Hippocampal formation (tissue), 2 donors: ENCODE measurements around the gene PIP5K1B.

Source experiments
- DNase-seq, 2 donors: peaks; one replicate each; lab custom pipeline; 2025; lab: John Stamatoyannopoulos, UW

The PIP5K1B gene

DNA sequence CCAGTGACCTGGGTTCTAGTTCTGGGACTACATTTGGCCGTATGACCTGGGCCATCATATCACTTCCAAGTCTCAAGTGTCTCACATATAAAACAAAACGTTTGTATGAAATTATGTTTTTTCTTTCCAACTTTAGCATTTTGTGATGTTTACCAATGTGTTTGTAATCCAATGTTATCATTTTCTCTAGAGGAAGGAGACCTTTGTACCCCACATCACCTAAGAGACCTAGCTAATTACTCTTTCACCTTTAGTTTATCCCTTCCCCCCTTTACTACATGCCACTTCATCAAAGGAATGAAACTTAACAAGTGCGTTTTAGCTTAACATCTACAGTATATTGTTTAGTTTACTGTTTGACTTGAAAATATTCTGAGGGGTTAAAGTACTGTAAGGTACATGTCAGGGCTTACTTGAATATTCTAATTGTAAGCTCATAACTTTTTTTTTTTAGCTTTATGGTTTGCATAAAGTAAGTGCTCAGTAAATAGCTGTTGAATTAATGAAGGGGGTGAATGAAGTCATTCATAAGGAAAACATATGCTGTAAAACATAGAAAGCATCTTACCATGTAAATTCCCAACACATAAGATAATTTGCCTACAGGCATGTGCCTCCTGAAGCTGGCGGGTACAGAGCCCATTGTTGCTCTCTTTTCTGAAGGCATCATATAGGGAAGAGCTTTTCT is 2.9 kb downstream of the PIP5K1B start:
- no peak for DNase-seq

DNA sequence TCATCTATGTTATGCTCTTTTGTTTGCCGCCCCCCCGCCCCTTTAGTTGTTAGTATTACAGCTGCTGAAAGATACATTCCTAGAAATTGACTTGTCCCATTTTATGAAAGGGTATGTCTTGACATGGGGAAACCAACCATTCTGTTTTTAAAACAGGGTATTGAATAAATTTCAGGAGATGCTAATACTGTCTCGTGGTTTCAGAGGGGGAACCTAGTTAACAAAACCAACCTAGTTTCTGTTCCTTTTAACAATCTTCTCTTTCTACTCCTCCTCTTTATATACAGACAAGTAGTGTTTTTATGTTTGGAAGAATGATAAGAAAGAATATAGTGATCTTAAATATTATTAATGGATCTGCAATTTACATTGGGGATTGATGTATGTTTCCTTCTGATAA is 3.5 kb downstream of the PIP5K1B start:
- DNase-seq = no peak

DNA sequence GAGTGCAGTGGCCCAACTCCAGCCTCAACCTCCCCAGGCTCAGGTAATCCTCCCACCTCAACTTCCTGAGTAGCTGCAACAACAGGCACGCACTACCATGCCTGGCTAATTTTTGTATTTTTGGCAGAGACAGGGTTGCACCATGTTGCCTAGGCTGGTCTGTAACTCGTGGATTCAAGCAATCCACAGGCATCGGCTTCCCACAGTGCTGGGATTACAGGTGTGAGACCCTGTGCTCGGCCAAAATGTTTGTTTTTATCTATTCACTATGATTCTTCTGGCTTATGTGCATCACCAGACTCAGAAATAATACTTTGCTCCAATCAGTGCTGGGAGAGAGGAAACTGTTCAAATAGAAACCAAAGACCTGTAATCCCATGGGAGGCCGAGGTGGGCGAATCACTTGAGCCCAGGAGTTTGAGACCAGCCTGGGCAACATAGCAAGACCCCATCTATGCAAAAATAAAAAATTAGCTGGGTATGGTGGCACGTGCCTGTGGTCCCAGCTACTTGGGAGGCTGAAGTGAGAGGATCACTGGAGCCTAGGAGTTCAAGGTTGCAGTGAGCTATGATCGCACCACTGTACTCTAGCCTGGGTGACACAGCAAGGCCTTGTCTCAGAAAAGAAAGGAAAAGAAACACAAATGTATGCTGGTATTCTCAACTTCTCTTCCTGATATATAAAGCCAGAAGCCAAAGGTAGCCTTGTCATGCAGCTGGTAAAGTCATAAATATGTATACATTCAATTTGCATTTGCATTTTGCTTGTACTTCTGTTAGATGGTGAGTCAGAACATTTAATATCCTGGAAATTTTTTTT is 4.5 kb downstream of the PIP5K1B start:
- no peak for DNase-seq

DNA sequence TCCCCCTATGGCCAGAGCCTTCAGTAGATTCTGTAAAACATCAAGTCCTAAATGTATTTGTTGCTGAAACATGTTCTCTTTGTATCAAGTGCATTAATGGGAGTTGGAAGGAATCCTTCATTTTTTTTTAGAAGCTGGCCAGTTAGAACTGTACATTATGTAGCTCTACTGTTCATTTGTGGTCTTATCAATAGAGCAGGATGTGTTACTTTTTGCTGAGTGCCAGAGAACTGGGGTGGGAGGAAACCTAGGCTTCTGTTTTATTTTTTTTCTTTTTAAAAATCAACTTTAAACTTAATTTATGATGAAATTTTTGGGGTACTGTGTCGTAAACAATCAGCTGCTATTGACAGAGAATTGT is 5.1 kb downstream of the PIP5K1B start:
- DNase-seq = no peak

DNA sequence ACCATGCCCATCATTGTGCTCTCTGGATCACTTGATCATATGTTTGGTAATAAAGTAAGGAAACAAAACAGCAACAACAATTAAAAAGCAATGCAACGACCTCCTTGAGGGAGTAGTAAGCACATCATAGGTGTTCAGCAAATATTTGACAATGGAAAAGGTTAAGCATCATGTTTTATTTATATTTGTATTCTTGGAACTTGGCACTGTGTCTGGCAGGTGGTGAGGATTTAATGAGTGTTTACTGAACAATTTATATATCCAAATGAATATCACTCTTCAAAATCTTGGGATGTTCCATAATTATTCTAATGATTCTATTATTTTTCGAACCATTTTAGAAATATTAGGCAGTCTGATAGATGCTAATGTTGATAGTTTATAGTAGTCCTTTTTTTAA is 6.2 kb downstream of the PIP5K1B start:
- DNase-seq = no peak

DNA sequence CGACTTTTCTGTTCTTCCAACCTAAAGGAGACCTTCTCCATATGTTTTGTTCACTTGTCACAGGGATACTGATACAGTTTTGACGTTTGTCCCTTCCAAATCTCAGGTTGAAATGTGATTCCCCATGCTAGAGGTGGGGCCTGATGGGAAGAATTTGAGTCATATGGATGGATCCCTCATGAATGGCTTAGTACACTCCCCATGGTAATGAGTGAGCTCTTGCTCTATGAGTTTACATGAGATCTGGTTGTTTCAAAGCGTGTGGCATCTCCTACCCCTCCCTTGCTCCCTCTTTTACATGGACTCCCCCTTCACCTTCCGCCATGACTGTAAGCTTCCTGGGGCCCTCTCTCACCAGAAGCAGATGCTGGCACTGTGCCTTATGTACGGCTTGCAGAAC is 6.9 kb downstream of the PIP5K1B start:
- no peak for DNase-seq

DNA sequence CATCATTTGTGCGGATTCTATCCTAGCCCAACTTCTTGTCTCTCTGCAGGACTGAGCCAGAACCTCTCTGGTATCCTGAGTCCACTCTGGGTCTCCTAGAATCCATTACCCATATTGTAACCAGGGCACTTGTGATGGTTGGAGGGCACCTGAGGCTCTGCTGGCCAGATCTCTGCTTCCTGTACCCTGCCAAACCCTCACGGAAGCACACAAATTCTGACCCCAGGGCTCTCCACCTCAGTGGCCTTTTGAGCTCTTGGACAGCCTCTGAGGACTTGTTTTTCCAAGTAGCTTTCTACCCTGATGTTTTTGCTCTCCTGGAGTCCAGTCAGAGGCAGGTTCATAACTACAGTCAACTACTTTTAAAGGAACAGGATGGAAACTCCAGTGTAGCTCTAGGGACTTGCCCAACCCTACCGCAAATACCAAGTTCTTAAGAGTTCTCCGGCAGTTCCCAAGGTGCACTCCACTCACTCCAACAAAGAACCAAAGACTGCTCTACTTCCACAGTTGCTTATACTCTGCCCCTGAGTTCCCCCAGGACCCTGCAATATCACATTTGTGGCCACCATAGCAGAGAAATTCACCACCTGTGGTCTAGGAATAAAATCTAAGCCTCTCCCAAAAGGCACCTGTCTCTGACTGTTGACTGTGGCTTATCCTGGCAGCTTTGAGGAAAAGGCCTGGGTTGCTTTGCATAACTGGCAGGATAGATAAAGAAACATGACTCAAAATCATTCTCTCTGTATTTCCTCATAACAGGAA is 9.6 kb downstream of the PIP5K1B start:
- DNase-seq = no peak

DNA sequence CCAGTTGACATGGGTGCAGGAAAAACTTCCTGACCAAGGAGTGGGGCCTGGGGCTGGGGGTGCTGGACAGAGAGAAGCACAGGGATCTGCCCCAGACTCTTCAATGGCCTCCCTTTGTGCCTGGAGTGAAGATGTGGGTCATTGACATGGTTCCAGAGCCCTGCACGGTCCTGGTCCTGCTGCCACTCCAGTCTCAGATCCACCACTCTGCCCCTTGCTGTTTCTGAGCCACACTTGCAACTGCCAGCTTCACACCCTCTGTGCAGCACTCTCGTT is 10.1 kb downstream of the PIP5K1B start:
- no peak for DNase-seq

DNA sequence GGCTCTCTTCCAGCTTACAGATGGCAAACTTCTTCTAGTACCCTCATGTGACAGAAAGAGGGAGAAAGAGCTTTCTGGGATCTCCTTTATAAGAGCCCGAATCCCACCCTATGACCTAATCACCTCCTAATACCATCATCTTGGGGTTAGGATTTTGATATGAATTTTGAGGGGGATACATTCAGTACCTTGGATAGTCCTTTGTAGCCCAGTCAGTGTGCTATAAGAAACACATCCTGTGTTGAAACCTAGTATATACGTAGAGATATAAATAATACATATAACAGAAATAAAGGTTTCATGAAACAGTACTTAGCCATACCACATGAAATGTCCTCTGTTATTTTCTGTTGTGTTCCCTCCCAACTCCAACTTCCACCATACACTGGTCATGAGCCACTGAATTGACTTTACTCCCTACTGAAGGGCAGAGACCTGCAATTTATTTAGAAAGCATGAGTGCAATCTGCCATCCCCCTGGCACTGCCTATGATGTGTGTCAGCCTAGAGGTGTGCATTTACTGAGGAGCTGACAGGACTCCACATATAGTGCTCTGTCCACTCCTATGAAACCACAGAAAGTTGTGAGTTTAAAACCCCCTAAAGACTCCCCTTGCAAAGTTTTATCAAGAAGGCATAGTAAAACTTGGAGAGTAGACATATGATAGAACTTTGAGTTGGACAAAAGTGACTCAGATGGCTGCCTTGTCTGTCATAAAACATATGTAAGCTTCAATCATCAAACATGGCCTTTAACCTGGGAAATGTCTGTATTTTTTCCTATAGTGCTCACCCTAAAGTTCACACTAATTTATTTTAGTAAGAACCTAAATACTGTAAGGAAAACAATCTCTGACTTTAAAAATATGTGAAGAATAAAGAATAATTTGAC is 12.8 kb downstream of the PIP5K1B start:
- DNase-seq = no peak

DNA sequence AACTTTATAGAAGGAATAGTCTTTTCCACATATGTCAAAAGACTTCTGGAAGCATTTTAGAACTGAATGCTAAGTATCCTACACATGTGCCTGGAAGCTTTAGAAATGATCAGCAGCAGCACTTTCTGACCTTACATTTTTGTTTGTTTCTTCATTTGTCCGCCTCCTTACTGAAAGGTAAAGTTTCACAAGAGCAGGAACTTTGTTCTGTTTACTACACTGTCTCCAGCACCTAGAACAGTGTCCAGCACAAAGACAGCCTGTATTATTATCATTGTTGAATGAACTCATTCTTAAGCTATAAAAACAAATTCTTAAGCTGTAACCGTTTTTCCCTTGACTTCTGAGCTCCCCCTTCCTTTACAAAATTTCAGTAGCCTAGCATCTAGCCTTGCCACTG is 14.8 kb downstream of the PIP5K1B start:
- no peak for DNase-seq

DNA sequence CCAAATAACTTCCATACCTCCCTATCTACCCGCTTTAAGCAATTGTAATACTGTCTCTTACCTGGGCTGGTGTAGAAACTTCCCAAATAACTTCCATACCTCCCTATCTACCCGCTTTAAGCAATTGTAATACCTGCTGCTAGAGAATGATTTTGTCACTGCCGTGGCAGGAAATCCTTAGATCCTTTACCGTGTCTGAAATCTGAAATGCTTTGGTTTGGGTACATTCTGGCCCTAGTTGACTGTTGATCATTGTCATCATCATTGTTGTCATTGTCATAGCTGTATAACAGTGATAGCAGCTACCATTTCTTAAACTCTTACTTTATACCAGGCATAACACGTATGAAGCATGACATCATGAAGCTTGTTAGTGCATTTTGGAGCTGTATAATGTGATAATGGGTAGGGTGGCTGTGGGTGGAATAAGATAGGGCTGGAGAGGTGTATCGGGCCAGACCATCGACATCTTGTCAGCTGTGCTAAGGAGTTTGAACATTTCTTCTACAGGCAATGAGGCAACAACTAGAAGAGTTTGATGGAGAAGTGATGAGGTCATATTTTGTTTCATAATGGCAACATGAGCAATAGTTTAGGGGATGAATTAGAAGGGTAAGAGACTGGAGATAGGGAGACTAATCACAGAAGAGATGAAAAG is 15.7 kb downstream of the PIP5K1B start:
- no peak for DNase-seq

DNA sequence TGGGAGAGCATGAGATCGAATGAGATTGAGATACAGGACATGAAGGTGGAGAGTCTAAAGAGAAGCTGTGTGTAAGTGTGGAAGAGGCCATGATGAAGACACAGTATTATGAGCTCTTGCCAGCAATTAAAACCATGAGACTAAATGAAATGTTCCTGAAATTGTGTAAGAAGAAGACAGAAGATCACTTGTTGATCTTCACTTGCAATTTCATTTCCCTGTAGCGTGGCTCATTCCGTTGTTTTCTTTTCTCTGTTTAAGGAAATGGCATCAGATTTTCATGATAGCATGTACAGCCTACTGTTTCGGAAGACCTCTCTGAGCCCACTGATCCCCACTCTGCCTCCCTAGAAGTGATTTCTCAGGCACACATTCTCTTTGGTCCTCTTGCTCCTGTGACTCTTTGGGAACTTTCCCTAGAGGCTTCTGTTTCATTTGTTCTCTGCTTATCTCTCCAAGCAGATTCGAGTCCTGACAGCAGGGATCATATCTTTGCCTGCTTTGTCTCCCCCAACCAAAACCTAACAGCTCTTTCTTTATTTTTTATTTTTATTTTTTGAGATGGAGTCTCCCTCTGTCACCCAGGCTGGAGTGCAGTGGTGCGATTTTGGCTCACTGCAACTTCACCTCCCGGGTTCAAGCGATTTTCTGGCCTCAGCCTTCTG is 16.8 kb downstream of the PIP5K1B start:
- DNase-seq = no peak

DNA sequence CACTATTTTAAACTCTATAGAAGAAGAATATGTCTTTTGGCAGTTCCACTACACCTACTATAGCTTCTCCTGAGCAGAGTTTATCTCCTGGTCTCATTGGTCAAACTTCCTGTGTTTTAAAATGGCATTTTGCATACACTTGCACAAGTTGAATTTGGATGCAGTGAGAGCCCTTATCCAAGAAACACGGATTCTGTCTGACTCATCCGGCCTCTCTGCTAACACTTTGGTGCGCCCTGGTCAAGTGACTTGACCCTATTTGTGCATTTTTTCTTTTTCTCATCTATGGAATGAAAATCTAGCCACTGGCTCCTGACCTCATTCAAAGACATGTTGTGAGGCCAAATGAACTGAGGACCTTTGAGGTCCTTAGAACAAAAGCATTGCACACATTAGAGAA is 20.0 kb downstream of the PIP5K1B start:
- DNase-seq = no peak

DNA sequence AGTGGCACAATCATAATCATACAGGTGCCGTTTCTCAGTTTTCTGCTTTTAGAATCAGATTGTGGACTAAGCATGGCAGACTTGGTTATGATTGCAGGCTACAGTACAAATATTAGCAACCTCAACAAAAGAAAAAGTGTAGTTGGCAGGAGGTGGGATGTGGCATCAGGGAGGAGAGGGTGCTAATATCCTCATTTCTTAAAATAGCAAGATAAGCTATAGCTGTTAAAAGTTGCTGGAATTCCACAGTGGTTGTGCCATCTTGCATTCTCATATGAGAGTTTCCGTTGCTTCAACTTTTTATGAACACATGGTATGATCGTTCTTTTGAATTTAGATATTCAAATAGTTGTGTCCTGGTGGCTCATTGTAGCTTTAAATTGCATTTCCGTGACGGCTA is 21.4 kb downstream of the PIP5K1B start:
- no peak for DNase-seq

DNA sequence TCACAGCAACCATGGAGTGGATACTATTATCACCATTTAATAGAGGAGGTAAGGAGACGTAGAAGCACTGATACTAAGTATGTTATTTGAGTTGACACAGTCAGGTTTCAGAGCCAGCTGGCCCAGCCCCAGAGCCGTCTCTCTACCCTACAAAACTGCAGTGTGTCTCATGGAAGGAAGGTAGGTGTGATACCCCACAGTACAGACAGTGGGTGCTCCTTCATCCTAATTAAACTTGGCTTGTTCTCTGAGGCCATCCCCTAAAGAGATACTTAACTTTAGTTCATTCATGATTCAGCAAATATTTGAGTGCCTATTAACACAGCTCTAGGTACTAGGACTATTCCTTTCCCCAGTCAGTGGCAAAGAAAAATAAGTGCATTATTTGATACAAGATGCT is 22.6 kb downstream of the PIP5K1B start:
- DNase-seq = no peak

DNA sequence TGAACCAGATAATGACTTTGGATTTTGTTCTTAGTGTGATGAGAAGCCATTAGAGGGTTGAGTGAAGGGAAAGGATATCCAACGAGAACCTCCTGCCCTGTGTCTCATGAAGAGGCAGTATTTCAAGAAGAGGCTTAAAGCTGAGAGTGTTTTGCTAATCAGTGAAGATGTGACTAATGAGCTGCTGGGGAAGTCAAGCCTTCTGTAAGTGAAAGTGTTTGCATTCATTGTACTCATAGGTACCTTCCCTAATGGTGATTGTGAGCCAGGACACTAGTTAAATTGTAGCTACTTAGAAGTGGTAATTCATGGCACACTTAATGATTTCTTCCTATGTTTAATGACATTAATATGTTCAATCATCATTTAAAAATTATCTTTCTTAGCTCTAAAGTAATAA is 23.7 kb downstream of the PIP5K1B start:
- DNase-seq = no peak

DNA sequence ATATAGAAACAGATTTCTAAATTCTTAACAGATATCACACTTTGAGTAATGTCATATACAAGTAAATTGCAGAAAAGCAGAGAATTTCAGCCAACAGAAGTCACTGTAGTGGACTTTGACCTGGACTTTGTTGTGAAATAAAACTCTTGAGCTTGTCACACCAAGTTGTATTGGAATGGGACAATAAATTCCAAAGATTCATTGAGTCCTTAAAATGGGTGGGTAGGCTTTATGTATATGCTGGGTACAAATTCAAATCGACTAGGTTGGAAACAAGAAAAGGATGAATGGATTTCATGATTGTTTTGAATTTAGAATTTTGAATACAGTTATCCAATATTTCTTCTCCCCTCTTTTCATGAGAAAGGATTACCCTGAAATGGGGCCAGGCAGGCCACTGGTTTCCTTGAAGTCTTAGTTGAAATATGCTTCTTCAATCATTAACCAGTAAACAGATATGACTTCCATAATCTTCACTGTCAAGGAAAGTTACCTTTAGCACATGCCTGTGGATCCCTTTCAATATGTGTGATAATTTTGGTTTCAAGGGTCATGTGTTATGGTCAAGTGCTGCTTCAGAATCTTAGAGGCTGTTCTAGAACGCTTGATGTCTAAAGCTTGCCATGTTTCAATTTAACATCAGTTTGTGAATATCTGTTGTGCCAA is 25.7 kb downstream of the PIP5K1B start:
- no peak for DNase-seq

DNA sequence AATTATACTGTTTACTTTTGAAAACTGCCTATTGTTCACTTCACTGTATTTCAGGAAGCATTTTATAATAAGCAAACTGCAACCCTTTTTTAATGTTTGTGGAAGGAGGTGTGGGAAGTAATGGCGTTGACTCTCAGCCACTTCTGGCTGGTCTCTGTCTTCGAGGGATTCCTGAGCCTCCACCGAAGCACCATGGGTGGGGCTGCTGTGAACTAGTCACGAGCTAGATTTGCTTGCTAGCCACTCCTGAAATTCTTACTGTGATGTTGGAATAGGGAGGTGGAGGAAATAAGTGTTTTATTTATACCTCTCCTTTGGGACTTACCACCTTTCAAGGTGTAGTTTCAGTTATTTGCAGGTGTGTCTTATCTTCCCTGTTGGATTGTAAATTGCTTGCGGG is 26.8 kb downstream of the PIP5K1B start:
- no peak for DNase-seq

DNA sequence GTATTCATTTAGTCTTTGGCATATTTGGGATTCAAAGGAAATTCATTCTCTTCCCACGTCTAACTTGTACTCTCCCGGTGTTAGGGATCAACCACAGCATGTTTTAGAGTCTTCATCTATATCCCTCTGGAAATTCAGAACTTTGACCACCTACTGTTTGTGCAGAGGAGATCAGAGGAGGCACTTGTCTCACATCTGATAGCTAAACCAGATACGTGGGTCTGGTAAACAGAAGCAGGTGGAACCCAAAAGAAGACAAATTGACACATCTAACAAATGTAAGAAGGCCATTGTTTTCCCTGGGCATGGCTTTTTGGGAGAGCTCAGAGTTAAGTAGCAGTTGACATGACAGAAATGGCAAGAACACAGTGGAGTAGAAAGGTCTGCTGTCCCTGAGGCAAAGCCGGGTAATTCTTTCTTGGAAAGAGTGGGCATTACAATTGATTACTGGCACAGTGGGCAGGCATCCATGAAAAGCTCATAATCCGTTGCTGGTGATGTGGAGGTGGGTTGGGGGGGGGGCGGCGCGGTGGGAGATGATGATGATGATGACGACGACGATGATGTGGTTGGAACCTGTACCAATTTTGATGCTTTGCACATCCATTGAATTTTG is 27.5 kb downstream of the PIP5K1B start:
- DNase-seq = no peak

DNA sequence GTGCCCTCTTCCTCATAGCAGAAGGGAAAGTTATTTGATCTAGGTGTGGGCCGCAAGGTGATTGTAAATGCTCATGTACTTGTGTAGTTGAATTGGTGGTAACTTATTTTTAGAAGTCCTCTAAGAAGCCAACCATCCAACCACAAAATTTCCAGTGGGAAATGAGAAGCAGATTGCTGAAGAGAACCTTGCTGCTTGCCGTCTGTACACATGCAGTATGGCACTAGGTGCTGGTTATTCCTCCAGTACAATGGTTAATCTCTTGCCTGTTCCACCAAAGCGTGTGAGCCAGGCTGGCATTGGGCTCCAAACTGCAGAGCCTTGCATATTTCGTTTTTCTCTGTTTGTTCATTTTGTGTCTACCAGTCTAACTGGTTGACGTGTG is 28.0 kb downstream of the PIP5K1B start:
- DNase-seq = no peak
